Lung (tissue), 12 donors: ENCODE measurements around the gene RPL12. TPM values are rescaled to one million over a fixed set of nuclear protein-coding genes. Genes with fewer than 3 reads are reported as not detected.

Source experiments
- ATAC-seq: fragments of 200-7000 bp; cut with Tn5 transposase; one replicate; pipeline ENCODE4 v1.9.1; 2020; ENCODE audit warnings: moderate number of reproducible peaks; ENCODE audit not compliant: insufficient read depth, low FRiP score
- DNase-seq, 3 donors: peaks; one replicate each; pipeline ENCODE4 v3.0.0-alpha.2; 2013 to 2017
- H3K27ac ChIP-seq, 2 donors: one replicate each; pipeline ENCODE4 v1.5.1; 2013; ENCODE audit warnings: mild to moderate bottlenecking in 2 of 2, moderate library complexity in 2 of 2, control low read depth in 1 of 2, inconsistent platforms in 1 of 2, low read depth in 1 of 2, low read length in 1 of 2
- H3K27me3 ChIP-seq, 3 donors: one replicate each; pipeline ENCODE4 v1.5.1; 2013; ENCODE audit warnings: low read length in 2 of 3; ENCODE audit not compliant: control insufficient read depth in 3 of 3, insufficient read depth in 3 of 3
- H3K36me3 ChIP-seq, 4 donors: one replicate each; pipeline ENCODE4 v1.5.1; 2013; ENCODE audit warnings: low read length in 4 of 4, mild to moderate bottlenecking in 1 of 4, moderate library complexity in 1 of 4; ENCODE audit not compliant: control insufficient read depth in 4 of 4, insufficient read depth in 4 of 4
- H3K4me1 ChIP-seq, 5 donors: one replicate each; pipeline ENCODE4 v1.5.1; 2013; ENCODE audit warnings: low read length in 5 of 5, mild to moderate bottlenecking in 2 of 5, moderate library complexity in 1 of 5; ENCODE audit not compliant: control insufficient read depth in 5 of 5, insufficient read depth in 5 of 5
- H3K4me3 ChIP-seq: one replicate; pipeline ENCODE4 v1.5.1; 2013; ENCODE audit warnings: mild to moderate bottlenecking, control low read depth, moderate library complexity
- H3K9ac ChIP-seq, 2 donors: one replicate each; pipeline ENCODE4 v1.5.1; 2013; ENCODE audit warnings: low read length in 2 of 2, control low read depth in 1 of 2; ENCODE audit not compliant: insufficient read depth in 1 of 2
- H3K9me3 ChIP-seq, 4 donors: one replicate each; pipeline ENCODE4 v1.5.1; 2013; ENCODE audit warnings: low read length in 3 of 4, mild to moderate bottlenecking in 1 of 4, moderate library complexity in 1 of 4; ENCODE audit not compliant: control insufficient read depth in 4 of 4, insufficient read depth in 3 of 4
- CTCF ChIP-seq: IDR thresholded peaks from 2 replicates; pipeline ENCODE4 v1.5.1; 2012; ENCODE audit warnings: mild to moderate bottlenecking; ENCODE audit errors: control extremely low read depth, extremely low read depth
- WGBS, 2 donors: extraction: QIAGEN DNeasy Blood & Tissue Kit; methylation state at CpG; one replicate each; pipeline ENCODE4 v1.1.7; 2013; 5-methylcytosine and 5-hydroxymethylcytosine counted together
- polyA plus RNA-seq, 2 donors: library from polyadenylated mRNA; stranded (reverse); fragments of 200-250 nt; gene quantifications; one replicate each; pipeline ENCODE4 v1.2.1, GENCODE V29; 2013
- total RNA-seq, 2 donors: library from RNA; depleted of rRNA in 1 of 2; stranded (reverse); fragments of >200 nt in 1 of 2; gene quantifications; one replicate each; pipeline ENCODE4 v1.2.1, GENCODE V29; 2014 to 2021
- donor health status: control.
- donor health status: control.
- donor health status: Bipolar disorder and iron deficiency.
- donor health status: healthy.
- donor health status: DM: yes; HTN: yes; CAD: no.

Gene RPL12
- total and polyA plus RNA-seq, 4 donors: 768 to 5,137 (median 1,584) TPM

- Histone ChIP-seq H3K27me3 (no peaks in the 10 kb centered on the region), H3K9me3 (no peaks in the 10 kb centered on the region), H3K4me3 (no peak overlapping the region), H3K9ac (no peak overlapping the region), H3K27ac (no peak overlapping the region), H3K4me1 (peaks cover 0 to 3% (median 0%) of the 10 kb centered on the region in 5 donors), H3K36me3 (peaks cover 0 to 38% (median 22%) of the 10 kb centered on the region in 4 donors)
- ATAC-seq (no peak), DNase-seq (no peak)
- 91 to 96% methylated on average over 20 of the region's 20 CpGs for WGBS, 2 donors
- TF ChIP-seq CTCF: no peak
These were observed 45.7 kb downstream of the RPL12 start for GRCh38 chr9:127405344-127406125.

- no peak overlapping the region for H3K4me3 ChIP-seq
- ATAC-seq: no peak
- H3K4me1 ChIP-seq: peaks cover 0 to 3% (median 0%) of the 10 kb centered on the region in 5 donors
- H3K9me3 ChIP-seq: no peaks in the 10 kb centered on the region
- no peak overlapping the region for H3K9ac ChIP-seq
- WGBS, 2 donors: 95 to 96% methylated on average over 21 to 23 of the region's 23 CpGs
- H3K27me3 ChIP-seq: no peaks in the 10 kb centered on the region
- no peak overlapping the region for H3K27ac ChIP-seq
- peaks cover 0 to 38% (median 22%) of the 10 kb centered on the region in 4 donors for H3K36me3 ChIP-seq
- TF ChIP-seq CTCF: no peak
- DNase-seq: no peak
These were observed 46.6 kb downstream of the RPL12 start for GRCh38 chr9:127404631-127405030.

- H3K36me3 ChIP-seq: peaks cover 0 to 38% (median 22%) of the 10 kb centered on the region in 4 donors
These were observed 47.6 kb downstream of the RPL12 start for GRCh38 chr9:127403507-127404192.

More at GRCh38 chr9:127403507-127404192, 47.6 kb downstream of the RPL12 start:
- WGBS, 2 donors: 88 to 96% methylated on average over 21 to 22 of the region's 22 CpGs
- TF ChIP-seq CTCF: no peak
- Histone ChIP-seq H3K4me1 (peaks cover 0 to 3% (median under 1%) of the 10 kb centered on the region in 5 donors), H3K27ac (no peak overlapping the region), H3K9ac (no peak overlapping the region), H3K27me3 (no peaks in the 10 kb centered on the region), H3K9me3 (no peaks in the 10 kb centered on the region), H3K4me3 (no peak overlapping the region)
- DNase-seq: no peak
- ATAC-seq: no peak
